ENCODE data around the gene CDH16. TPM values are rescaled to one million over a fixed set of nuclear protein-coding genes. Genes with fewer than 3 reads are reported as not detected.
A peak's percentile ranks its signal among the peaks of the same experiment; 100 is the strongest.

The CDH16 gene
- total and polyA plus RNA-seq, 2 donors (not counting 3 experiments of a cell fraction or from before 2014, with no cell fraction given) = not detected

- dilution Hi-C loops (cut with MboI; ENCODE audit: extremely low pct_ligation_motif_present, low sequenced_read_pairs) = no loop called here
Measured at GRCh38 chr16:66881014-66881417, 37.7 kb downstream of the CDH16 start.

More at GRCh38 chr16:66881014-66881417, 37.7 kb downstream of the CDH16 start:
- no peaks in the 10 kb centered on the region for H3K9me1 ChIP-seq (replicated peaks; ENCODE audit: control insufficient read depth, extremely low read depth, insufficient read depth, low read length)
- no peaks in the 10 kb centered on the region for H3K9me3 ChIP-seq (replicated peaks; ENCODE audit: control insufficient read depth, insufficient read depth, low read length)
- peak overlapping the region; percentile 46 for H3K9ac ChIP-seq (replicated peaks; ENCODE audit: extremely low read depth, insufficient read depth, low read length)
- no TSS peak for BruUV-seq (replicated peaks)
- peak overlapping the region; percentile 74 for H2AFZ ChIP-seq (ENCODE audit: low read depth, low read length)
- ChIA-PET CTCF (interaction anchor here (0.7 to 3.4 kb wide), 11 partner anchors 8 to 272 kb away, joined by 3 to 18 read pairs (median 9); partner anchors contain the start of gene NAE1), POLR2A (no interaction called here)
- no peak for TF ChIP-seq POLR2A (IDR thresholded peaks at IDR 0.05; ENCODE audit: low read depth, low read length)
- no peak for TF ChIP-seq MYC (IDR thresholded peaks at IDR 0.05; ENCODE audit: low read depth, low read length)
- no peak for TF ChIP-seq CTCF (IDR thresholded peaks at IDR 0.05; ENCODE audit: extremely low read depth in 1 of 2, insufficient read depth in 1 of 2, low read depth in 1 of 2, low read length in 2 of 2)
- TF ChIP-seq FOS (IDR thresholded peaks at IDR 0.05; ENCODE audit: borderline replicate concordance, insufficient read depth, low read length) = no peak
- no peak for TF ChIP-seq JUN (IDR thresholded peaks at IDR 0.05; ENCODE audit: borderline replicate concordance, insufficient read depth, insufficient read length, low read depth)
- no peak for TF ChIP-seq EZH2 (IDR thresholded peaks at IDR 0.05; ENCODE audit: borderline replicate concordance, low read depth, low read length, severe bottlenecking)
- no peak for TF ChIP-seq POLR2AphosphoS5 (IDR thresholded peaks at IDR 0.05; ENCODE audit: insufficient read depth, low read depth, low read length)
- TF ChIP-seq MAX (IDR thresholded peaks at IDR 0.05; ENCODE audit: insufficient read depth, insufficient read length) = no peak
- TF ChIP-seq GATA2 (IDR thresholded peaks at IDR 0.05; ENCODE audit: insufficient read depth, insufficient read length, low read depth, low read length) = no peak
- peaks cover 3 to 9% of the 10 kb centered on the region in 2 experiments for H3K36me3 ChIP-seq (ENCODE audit: control insufficient read depth in 2 of 2, extremely low read depth in 1 of 2, insufficient read depth in 2 of 2, low read length in 2 of 2)
- H3K4me3 ChIP-seq (replicated peaks in 1 of 3; ENCODE audit: insufficient read depth in 1 of 3, low read depth in 1 of 3, low read length in 3 of 3) = peak overlapping the region; percentile 9 to 83 (median 57)
- intact Hi-C loops (cut with micrococcal nuclease) = no loop called here
- no peaks in the 10 kb centered on the region for H3K79me2 ChIP-seq (ENCODE audit: control insufficient read depth, insufficient read depth, low read length)
- no peaks in the 10 kb centered on the region for H4K20me1 ChIP-seq (replicated peaks; ENCODE audit: control insufficient read depth, extremely low read depth, insufficient read depth, low read length)
- FAIRE-seq (peak; percentile 52), DNase-seq (ENCODE audit: low read depth, low spot score) (peak; percentile 30)
- H3K4me2 ChIP-seq (ENCODE audit: insufficient read depth, low read length) = peak overlapping the region; percentile 60
- peaks cover 7% of the 10 kb centered on the region for H3K4me1 ChIP-seq (ENCODE audit: control insufficient read depth, extremely low read depth, insufficient read depth, low read length)
- H3K27ac ChIP-seq (ENCODE audit: insufficient read depth, low read depth, low read length) = no peak overlapping the region
- H3K27me3 ChIP-seq (ENCODE audit: control insufficient read depth in 2 of 2, insufficient read depth in 2 of 2, low read length in 2 of 2) = no peaks in the 10 kb centered on the region
